ENCODE results near the gene ATP8B4. TPM values are rescaled to one million over a fixed set of nuclear protein-coding genes. Genes with fewer than 3 reads are reported as not detected.
A peak's percentile ranks its signal among the peaks of the same experiment; 100 is the strongest.

ATP8B4 gene
- total RNA-seq, 1 experiment from 2014 or later: not detected

- H3K4me2 ChIP-seq (ENCODE audit: low read length): peak overlapping the region; percentile 70
- TF ChIP-seq EZH2phosphoT487 (IDR thresholded peaks at IDR 0.05; ENCODE audit: borderline replicate concordance, low read length) (no peak), CTCF (conservative IDR thresholded peaks at IDR 0.05; ENCODE audit: low read depth, low read length) (peak; percentile 78)
Measured at GRCh38 chr15:50003786-50004334, 115.2 kb downstream of the ATP8B4 start.

DNA sequence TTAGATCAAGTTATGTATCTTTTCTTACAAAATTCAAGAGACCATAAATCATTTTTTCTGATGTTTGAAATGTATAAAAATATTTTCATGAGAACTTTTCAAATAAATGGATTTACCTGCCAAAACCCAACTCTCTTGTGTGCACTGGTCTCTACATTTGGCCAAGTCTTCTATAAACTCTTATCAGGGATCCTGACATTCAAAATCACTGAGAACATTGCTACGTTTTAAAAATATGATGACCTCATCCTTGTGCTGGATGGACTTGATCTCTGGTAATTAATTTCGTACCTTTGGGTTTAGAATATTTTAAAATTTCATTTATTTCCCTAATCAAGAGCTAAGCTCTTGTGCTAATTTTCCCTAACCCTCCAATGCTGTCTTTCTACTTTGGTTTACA lies 127.4 kb downstream of the ATP8B4 start:
- no peak overlapping the region for H2AFZ ChIP-seq (ENCODE audit: low read length)
- TF ChIP-seq EZH2phosphoT487 (IDR thresholded peaks at IDR 0.05; ENCODE audit: borderline replicate concordance, low read length) (no peak), CTCF (conservative IDR thresholded peaks at IDR 0.05; ENCODE audit: low read depth, low read length) (no peak), EZH2 (IDR thresholded peaks at IDR 0.05; ENCODE audit: low read length, unreplicated experiment) (no peak)
- no peak overlapping the region for H3K9ac ChIP-seq (ENCODE audit: low read length)
- H3K36me3 ChIP-seq (ENCODE audit: low read depth, low read length): no peaks in the 10 kb centered on the region
- no peak overlapping the region for H3K27ac ChIP-seq (ENCODE audit: low read length)
- H3F3A ChIP-seq (ENCODE audit: low read length, unreplicated experiment): no peaks in the 10 kb centered on the region
- POLR2A ChIA-PET (ENCODE audit: unreplicated experiment): no interaction called here
- no peaks in the 10 kb centered on the region for H3K4me1 ChIP-seq (ENCODE audit: insufficient read depth, low read length)
- no peak overlapping the region for H3K4me2 ChIP-seq (ENCODE audit: low read length)
- no peaks in the 10 kb centered on the region for H3K9me2 ChIP-seq (replicated peaks; ENCODE audit: low read length)
- ATAC-seq (no peak), DNase-seq (no peak)
- H3K79me2 ChIP-seq (ENCODE audit: low read length): no peaks in the 10 kb centered on the region
- no peaks in the 10 kb centered on the region for H4K20me1 ChIP-seq (ENCODE audit: low read length)
- CTCF ChIA-PET: no interaction called here
- H3K9me3 ChIP-seq (ENCODE audit: low read length): no peaks in the 10 kb centered on the region
- H3K4me3 ChIP-seq (ENCODE audit: low read length): no peak overlapping the region
- intact Hi-C loops (cut with micrococcal nuclease): no loop called here
- no peaks in the 10 kb centered on the region for H3K27me3 ChIP-seq (ENCODE audit: low read length)
- BruUV-seq (replicated peaks): no TSS peak

More at GRCh38 chr15:50003786-50004334, 115.2 kb downstream of the ATP8B4 start:
- no peak overlapping the region; the same call in 1 of the 2 replicates for H3K27ac ChIP-seq (ENCODE audit: low read length)
- no peaks in the 10 kb centered on the region for H4K20me1 ChIP-seq (ENCODE audit: low read length)
- peak overlapping the region; percentile 73 for H2AFZ ChIP-seq (ENCODE audit: low read length)
- peak; percentile 100 for ATAC-seq
- no peak overlapping the region; the same call in 1 of the 2 replicates for H3K9ac ChIP-seq (ENCODE audit: low read length)
- POLR2A ChIA-PET (ENCODE audit: unreplicated experiment): no interaction called here
- no peaks in the 10 kb centered on the region for H3K79me2 ChIP-seq (ENCODE audit: low read length)
- H3K36me3 ChIP-seq (ENCODE audit: low read depth, low read length): no peaks in the 10 kb centered on the region
- no peaks in the 10 kb centered on the region for H3F3A ChIP-seq (ENCODE audit: low read length, unreplicated experiment)
- peaks cover 10% of the 10 kb centered on the region; the same call in 1 of the 2 replicates for H3K4me1 ChIP-seq (ENCODE audit: insufficient read depth, low read length)
- intact Hi-C loops (cut with micrococcal nuclease): loop anchor here (1.0 to 5.0 kb wide), 7 partner anchors 47 to 769 kb away; partner anchors contain the start of gene FGF7
- no peak overlapping the region for H3K4me3 ChIP-seq (ENCODE audit: low read length)
- no TSS peak for BruUV-seq (replicated peaks)
- H3K9me2 ChIP-seq (replicated peaks; ENCODE audit: low read length): no peaks in the 10 kb centered on the region
- peak; percentile 87 for DNase-seq
- CTCF ChIA-PET: interaction anchor here (0.7 to 1.0 kb wide), 3 partner anchors 41 to 581 kb away, joined by 3 read pairs; no protein-coding TSS in a partner anchor
- H3K9me3 ChIP-seq (ENCODE audit: low read length): no peaks in the 10 kb centered on the region
- H3K27me3 ChIP-seq (ENCODE audit: low read length): no peaks in the 10 kb centered on the region

DNA sequence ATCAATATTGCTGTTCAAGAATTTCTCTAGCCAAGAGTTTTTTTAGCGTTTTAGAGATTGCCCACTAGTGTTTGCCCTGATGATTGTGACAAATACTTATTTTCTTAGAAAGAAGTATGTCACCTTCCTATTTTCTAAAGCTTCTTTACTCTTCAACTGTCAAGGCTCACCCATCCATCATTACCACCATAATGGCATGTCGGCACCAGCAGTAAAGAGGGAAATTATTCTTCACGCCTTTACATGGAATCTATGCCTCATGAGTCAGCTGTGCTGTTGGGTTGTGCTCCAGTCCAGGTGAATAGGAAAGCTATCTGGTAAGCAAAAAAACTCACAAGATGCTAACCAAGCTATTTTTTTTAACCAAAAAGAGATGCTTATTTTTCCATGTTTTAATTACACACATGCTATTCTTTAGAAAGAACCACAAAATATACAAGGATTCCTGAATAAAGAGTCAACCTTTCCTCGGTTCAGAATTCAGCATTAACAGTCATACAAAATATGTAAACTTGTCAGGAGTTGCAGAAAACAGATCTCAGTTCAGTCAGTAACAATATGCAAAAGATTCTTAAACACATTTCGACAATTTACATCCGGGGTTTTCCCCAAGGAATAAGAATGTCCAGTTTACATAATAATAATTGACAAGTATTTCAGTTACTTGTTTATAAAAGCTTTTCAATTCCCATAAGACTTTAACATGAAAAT lies 128.0 kb downstream of the ATP8B4 start:
- H3K36me3 ChIP-seq (ENCODE audit: low read depth, low read length): no peaks in the 10 kb centered on the region
- no peaks in the 10 kb centered on the region for H3K9me2 ChIP-seq (replicated peaks; ENCODE audit: low read length)
- no peak overlapping the region for H3K4me3 ChIP-seq (ENCODE audit: low read length)
- ChIA-PET POLR2A (ENCODE audit: unreplicated experiment) (no interaction called here), CTCF (no interaction called here)
- H3K9me3 ChIP-seq (ENCODE audit: low read length): no peaks in the 10 kb centered on the region
- no TSS peak for BruUV-seq (replicated peaks)
- no peak overlapping the region for H3K27ac ChIP-seq (ENCODE audit: low read length)
- H3F3A ChIP-seq (ENCODE audit: low read length, unreplicated experiment): no peaks in the 10 kb centered on the region
- intact Hi-C loops (cut with micrococcal nuclease): no loop called here
- no peaks in the 10 kb centered on the region for H4K20me1 ChIP-seq (ENCODE audit: low read length)
- H2AFZ ChIP-seq (ENCODE audit: low read length): no peak overlapping the region
- no peaks in the 10 kb centered on the region for H3K4me1 ChIP-seq (ENCODE audit: insufficient read depth, low read length)
- ATAC-seq: no peak
- H3K9ac ChIP-seq (ENCODE audit: low read length): no peak overlapping the region
- TF ChIP-seq EZH2phosphoT487 (IDR thresholded peaks at IDR 0.05; ENCODE audit: borderline replicate concordance, low read length) (no peak), CTCF (conservative IDR thresholded peaks at IDR 0.05; ENCODE audit: low read depth, low read length) (no peak), EZH2 (IDR thresholded peaks at IDR 0.05; ENCODE audit: low read length, unreplicated experiment) (no peak)
- no peaks in the 10 kb centered on the region for H3K79me2 ChIP-seq (ENCODE audit: low read length)
- no peak overlapping the region for H3K4me2 ChIP-seq (ENCODE audit: low read length)
- DNase-seq: no peak
- H3K27me3 ChIP-seq (ENCODE audit: low read length): no peaks in the 10 kb centered on the region

Data from PC-3 (cell line).